22Rv1 (cell line): ENCODE measurements around the gene CASD1.

Experiments
- H3K27ac ChIP-seq: fragments of 450-650 bp; 2 replicates; pipeline ENCODE4 v1.5.1; 2017
- ZFX ChIP-seq: fragments of 450-650 bp; IDR thresholded peaks from 2 replicates; pipeline ENCODE4 v1.6.1; 2017; ENCODE audit warnings: antibody characterized with exemption, borderline replicate concordance
- TF ChIP-seq, protein P1 (sequence below): fragments of 450-650 bp; IDR thresholded peaks from 2 replicates; pipeline ENCODE4 v1.5.1; 2017; ENCODE audit warnings: mild to moderate bottlenecking

The CASD1 gene

DNA sequence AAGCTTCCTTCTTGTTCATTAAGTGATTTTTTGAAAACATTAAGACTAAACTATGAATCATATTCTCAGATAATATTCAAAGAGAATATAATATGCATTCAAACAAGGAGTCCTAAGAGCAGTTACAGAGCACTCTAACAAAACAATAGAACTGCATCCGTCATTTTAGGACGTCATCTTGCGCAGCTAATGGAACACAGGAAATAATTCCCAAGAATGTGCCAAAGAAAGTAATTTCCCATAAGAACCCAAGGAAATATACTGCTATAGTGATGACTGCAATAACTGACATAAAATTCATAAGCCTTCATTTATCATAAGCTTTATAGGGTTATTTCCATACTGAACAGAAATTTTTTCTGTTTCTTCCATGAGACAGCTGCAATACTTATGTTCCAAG is 28.3 kb upstream of the CASD1 start:
- H3K27ac ChIP-seq = no peak overlapping the region
- TF ChIP-seq ZFX = no peak
- TF ChIP-seq, protein P1, sequence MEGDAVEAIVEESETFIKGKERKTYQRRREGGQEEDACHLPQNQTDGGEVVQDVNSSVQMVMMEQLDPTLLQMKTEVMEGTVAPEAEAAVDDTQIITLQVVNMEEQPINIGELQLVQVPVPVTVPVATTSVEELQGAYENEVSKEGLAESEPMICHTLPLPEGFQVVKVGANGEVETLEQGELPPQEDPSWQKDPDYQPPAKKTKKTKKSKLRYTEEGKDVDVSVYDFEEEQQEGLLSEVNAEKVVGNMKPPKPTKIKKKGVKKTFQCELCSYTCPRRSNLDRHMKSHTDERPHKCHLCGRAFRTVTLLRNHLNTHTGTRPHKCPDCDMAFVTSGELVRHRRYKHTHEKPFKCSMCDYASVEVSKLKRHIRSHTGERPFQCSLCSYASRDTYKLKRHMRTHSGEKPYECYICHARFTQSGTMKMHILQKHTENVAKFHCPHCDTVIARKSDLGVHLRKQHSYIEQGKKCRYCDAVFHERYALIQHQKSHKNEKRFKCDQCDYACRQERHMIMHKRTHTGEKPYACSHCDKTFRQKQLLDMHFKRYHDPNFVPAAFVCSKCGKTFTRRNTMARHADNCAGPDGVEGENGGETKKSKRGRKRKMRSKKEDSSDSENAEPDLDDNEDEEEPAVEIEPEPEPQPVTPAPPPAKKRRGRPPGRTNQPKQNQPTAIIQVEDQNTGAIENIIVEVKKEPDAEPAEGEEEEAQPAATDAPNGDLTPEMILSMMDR = no peak

DNA sequence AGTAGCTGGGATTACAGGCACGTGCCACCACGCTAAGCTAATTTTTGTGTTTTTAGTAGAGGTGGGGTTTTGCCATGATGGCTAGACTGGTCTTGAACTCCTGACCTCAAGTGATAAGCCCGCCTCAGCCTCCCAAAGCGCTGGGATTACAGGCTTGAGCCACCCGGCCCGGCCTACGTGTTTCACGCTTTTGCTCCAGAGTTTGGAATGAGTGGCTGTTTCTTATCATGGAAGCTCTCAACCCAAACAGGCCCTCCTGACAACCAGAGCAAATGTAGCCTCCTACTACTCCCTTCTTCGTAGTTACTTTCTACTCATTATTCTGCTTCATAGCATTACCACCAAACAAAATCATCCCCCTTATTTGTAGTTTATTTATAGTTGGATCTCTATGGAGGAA is 26.8 kb upstream of the CASD1 start:
- TF ChIP-seq, protein P1 = no peak
- no peak for TF ChIP-seq ZFX
- H3K27ac ChIP-seq = no peak overlapping the region

DNA sequence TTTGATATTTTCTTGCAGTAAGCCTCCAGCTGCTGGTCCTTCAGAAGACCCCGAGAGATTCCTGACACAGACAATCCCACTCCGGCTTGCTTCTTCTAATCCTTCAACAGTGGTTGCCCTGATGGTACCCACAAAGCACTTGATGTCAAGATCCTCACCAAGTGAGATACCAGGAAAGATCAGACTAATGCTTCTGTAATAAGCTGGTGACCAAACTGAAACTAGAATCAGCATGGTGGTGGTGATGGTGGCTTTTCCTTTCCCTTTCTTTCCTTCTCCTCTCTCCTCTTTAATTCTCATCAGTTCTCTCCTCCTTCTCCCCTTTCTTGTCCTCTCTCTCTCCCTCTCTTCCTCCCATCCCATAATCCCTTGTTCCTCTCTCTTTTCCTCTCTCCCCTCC is 25.8 kb upstream of the CASD1 start:
- TF ChIP-seq, protein P1 = no peak
- no peak for TF ChIP-seq ZFX
- no peak overlapping the region for H3K27ac ChIP-seq

DNA sequence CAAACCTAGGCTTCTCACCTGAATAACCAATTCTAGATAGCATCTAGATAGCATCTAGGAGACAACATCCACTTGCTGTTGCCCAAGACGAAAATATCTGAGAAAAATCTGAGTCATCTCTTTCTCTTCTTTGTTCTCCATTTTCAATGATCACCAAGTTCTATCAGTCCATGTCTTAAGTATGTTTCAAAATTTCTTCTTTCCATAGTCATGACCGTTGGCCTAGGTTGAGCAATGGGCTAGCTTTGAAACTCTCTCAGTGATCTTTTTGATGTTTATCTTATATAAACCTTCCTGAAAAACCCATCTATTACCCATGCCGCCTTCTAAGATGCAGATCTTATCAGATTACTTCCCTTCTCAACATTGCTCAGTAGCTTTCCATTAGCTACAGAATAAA is 23.4 kb upstream of the CASD1 start:
- H3K27ac ChIP-seq = no peak overlapping the region
- TF ChIP-seq ZFX = no peak
- TF ChIP-seq, protein P1 = no peak

DNA sequence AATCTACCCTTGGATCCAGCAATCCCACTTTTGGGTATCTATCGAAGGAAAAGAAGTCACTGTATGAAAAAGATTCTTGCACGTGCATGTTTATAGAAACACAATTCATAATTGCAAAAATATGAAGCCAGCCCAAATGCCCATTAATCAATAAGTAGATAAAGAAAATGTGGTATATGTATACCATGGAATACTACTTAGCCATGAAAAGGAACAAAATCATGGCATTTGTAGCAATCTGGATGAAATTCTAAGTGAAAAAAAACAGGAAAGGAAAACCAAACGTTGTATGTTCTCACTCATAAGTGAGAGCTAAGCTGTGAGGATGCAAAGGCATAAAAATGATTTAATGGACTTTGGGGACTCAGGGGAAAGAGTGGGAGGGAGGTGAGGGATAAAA is 18.2 kb upstream of the CASD1 start:
- no peak overlapping the region for H3K27ac ChIP-seq
- TF ChIP-seq, protein P1 = no peak

DNA sequence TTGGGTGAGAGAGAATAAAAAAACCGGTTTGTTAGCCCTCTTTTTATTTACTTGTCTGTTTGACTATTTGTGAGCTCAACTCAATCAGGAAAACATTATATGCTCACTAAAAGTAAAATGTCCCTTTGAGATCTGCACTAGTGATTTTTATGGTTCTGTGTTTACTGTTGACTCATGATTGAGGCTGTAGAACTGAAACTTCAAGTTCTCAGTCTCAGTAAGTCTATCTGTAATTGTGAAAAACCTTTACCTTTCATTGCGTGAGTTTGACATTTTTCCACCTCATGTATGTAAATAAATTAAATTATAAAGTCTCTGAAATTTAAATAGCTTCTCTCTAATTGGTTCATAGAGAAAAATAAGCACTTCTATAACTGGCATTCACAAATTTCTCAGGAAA is 17.0 kb upstream of the CASD1 start:
- no peak overlapping the region for H3K27ac ChIP-seq
- TF ChIP-seq, protein P1 = no peak
- TF ChIP-seq ZFX = no peak

DNA sequence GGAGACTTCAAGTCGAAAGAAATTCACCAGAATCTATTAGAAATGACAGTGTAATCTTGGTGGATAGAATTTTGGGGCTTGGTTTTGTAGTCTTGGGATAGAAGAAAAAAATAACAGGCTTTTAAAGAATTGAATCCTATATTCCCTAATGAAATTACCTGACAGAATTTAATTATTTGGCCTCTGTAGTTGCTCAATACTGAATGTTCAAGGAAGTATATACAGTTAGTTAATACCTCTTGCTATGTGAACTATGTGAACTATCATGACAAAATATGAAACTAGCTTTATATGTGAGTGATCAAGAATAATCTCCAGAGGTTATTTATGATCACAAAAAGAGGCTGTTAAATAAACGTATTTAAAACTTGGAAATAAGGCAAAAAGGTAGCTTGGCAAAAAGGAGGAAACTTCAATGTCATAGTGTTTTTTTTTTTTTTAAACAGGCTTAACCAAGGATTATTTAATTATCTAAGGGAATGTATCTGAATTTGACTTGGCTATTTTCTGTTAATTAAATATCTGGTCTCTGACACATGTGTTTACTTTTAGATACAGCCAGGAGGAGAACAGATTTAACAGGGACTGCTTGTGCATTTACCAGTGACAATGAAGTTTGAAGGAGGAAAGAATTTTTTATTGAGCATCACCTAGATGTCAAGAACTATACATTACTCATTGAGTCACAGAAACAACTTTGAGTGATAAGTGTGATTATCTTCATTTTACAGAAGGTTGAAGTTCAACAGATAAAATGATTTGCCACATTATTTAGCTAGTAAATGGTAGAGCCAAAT is 11.5 kb upstream of the CASD1 start:
- no peak overlapping the region for H3K27ac ChIP-seq
- TF ChIP-seq, protein P1 = no peak
- no peak for TF ChIP-seq ZFX
